H7 (cell line): ENCODE results near the gene CLN3. TPM values are rescaled to one million over a fixed set of nuclear protein-coding genes. Genes with fewer than 3 reads are reported as not detected.
"Not testable (repeated sequence)": the region's sequence is repeated elsewhere in the genome, so short reads cannot be mapped to it uniquely, and the experiment has no call there.

Source experiments
- DNase-seq: peaks from one replicate; pipeline ENCODE4 v3.0.0; 2012
- H3K27me3 ChIP-seq: 2 replicates; pipeline ENCODE4 v1.6.0; 2011; ENCODE audit warnings: mild to moderate bottlenecking, low read length; ENCODE audit not compliant: control insufficient read depth, insufficient read depth
- H3K36me3 ChIP-seq: replicated peaks from 2 replicates; pipeline ENCODE4 v1.5.1; 2011; ENCODE audit warnings: low read length; ENCODE audit not compliant: control insufficient read depth, insufficient read depth
- H3K4me3 ChIP-seq: 2 replicates; pipeline ENCODE4 v1.5.1; 2011; ENCODE audit warnings: low read depth, mild to moderate bottlenecking, control low read depth, low read length, moderate library complexity; ENCODE audit not compliant: insufficient read depth
- total RNA-seq: library from RNA; depleted of rRNA; stranded (reverse); fragments of >200 nt; shearing (Covaris generic); gene quantifications from 2 replicates; pipeline ENCODE4 v1.2.3, GENCODE V29; 2014

CLN3 gene
- total RNA-seq, 1 experiment from 2014 or later, result 23.0 TPM

DNA sequence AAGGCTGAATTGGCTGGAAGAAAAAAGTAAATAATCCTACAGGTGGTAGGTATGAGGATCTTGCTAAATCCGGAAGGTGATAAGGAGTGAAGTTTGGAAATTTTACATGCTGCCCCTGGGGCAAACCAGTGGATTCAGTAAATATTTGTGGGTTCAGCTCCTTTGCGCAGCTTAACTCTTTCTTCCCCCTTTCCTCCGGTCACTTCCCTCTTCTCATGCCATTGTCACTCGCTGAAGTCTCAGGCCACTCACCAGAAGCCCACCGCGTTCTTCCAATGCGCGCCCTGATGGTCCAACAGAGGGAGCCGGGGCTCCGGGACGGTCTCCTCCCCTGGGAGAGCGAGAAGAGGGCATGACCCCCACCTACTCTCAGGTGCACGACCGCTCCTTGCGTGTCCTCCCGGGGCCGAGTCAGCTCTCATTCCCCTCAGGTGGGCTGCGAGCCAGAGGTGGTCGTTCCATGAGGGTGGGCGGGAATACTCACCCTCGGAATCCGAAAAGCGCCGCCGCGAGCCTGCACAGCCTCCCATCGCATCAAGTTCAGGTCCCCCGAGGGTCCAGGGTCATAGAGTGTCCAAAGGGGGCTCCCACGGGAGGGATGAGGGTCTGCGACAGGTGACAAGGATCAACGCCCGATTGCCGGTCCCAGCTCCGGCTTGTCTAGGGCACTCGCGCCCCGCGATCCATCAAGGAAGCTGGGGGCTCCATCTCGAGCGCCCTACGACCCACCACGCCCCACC, 474 bp downstream of the CLN3 start:
- Histone ChIP-seq H3K4me3 (peak overlapping the region; percentile 89), H3K27me3 (no peaks in the 10 kb centered on the region; the same call in none of the 2 replicates), H3K36me3 (peaks cover 1% of the 10 kb centered on the region)
- DNase-seq, result peak; percentile 83

DNA sequence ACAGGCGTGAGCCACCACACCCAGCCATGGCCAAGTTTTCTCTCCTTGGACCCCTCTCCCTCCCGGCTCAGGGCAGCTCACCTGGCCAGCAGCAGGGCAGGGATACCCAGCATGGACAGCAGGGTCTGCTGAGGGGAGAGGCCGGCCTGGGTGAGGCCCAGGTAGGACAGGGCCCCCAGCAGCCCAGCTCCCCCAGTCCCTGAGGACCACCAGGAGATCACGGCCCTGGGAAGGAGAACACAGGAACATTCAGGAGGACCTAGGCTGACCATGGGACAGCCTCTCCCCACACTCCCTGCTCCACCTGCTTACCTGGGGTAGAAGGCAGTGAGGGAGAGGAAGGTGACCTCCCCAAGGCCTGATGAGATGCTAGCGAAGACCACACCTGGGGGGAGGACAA, 5.6 kb downstream of the CLN3 start:
- no peaks in the 10 kb centered on the region for H3K27me3 ChIP-seq
- peaks cover 1% of the 10 kb centered on the region for H3K36me3 ChIP-seq
- no peak for DNase-seq
- no peak overlapping the region for H3K4me3 ChIP-seq

DNA sequence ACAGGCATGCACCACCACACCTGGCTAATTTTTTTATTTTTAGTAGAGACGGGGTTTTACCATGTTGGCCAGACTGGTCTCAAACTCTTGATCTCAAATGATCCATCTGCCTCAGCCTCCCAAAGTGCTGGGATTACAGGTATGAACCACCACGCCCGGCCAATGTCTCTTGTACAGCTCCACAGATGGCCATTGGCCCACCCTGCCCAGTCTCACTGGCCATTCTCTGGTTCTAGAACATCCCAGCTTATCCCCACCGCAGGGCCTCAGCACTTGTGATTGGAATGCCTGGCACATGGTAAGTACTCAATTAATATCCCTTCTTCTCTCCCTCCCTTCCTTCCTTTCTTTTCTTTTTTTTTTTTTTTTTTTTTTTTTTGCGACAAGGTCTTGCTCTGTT, 8.5 kb downstream of the CLN3 start:
- DNase-seq, H3K36me3 ChIP-seq, H3K27me3 ChIP-seq, H3K4me3 ChIP-seq: not testable (repeated sequence)

DNA sequence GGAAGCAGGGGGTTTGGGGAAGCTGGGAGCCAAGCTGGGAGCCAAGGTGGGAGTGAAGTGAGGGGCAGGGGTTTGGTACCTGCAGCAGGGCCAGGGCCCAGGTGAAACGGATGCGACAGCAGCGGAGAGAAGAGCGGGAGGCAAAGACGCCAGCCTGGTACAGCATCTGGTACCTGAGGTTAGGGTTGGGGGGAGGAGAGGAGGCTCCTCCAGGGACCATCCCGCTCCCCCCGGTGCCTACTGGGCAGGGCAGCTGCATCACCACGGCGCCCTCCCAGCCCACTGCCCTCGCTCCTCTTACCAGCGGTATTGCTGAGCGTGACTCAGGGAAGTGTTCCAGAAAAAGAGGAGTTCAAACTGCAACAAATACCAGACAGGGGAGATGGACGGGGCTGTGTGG, 9.8 kb downstream of the CLN3 start:
- DNase-seq, result no peak
- Histone ChIP-seq H3K27me3 (no peaks in the 10 kb centered on the region), H3K4me3 (no peak overlapping the region), H3K36me3 (no peaks in the 10 kb centered on the region; the same call in none of the 2 replicates)

DNA sequence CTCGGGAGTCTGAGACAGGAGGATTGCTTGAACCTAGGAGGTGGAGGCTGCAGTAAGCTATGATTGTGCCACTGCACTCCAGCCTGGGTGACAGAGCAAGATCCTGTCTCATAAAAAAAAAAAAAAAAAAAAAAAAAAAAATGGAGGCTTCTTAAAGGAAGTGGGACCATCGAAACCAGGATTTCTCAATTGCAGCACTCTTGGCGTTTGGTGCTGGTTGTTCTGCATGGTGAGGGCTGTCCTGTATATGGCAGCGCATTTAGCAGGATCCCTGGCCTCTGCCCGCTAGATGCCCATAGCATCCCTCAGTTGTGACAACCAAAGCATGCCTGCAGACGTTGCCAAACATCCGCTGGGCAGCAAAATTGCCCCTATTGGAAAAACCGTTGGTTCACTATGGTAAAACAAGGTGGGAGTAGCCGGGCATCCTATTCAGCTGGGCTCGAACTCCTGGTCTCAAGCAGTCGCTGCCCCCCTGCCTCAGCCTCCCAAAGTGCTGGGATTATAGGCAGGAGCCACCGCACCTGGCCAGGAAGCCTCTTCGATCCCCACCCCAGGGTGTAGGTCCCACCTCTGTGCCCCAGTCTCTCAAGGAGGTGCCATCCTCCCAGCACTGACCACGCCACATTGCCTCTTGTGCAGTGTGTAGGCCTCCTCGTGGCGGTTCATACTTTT, 13.2 kb downstream of the CLN3 start:
- no peak for DNase-seq
- no peaks in the 10 kb centered on the region; the same call in 1 of the 2 replicates for H3K36me3 ChIP-seq
- H3K27me3 ChIP-seq, result no peaks in the 10 kb centered on the region
- no peak overlapping the region for H3K4me3 ChIP-seq

DNA sequence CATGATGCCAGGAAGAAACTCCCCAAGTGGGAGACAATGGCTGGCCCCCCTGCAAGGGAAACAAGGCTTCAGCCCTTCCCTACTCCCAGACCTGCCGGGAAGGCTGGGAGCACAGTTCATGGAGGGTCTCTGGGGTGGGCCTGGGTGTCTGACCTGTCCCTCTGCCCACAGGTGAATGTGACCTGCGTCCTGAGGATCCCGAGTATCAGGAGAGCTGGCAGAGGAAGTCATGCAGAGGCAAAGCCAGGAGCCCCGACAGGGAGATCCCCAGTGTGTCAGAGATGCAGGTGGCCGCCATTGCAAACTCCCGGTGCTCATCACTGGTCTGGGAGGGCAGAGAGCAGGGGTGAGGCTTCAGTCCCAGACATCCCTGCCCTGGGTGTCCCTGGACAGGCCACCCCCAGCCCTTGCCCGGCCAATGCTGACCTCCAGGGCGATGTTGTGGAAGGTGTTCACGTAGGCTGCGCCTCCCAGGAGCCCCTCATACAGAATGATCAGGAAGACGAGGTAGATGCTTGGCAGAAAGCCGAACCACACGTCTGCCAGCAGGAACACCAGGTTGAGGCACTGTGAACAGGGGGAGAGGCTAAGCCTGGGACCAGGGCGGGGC, 14.5 kb downstream of the CLN3 start:
- no peak for DNase-seq
- Histone ChIP-seq H3K27me3 (no peaks in the 10 kb centered on the region), H3K36me3 (no peaks in the 10 kb centered on the region; the same call in 1 of the 2 replicates), H3K4me3 (no peak overlapping the region)

DNA sequence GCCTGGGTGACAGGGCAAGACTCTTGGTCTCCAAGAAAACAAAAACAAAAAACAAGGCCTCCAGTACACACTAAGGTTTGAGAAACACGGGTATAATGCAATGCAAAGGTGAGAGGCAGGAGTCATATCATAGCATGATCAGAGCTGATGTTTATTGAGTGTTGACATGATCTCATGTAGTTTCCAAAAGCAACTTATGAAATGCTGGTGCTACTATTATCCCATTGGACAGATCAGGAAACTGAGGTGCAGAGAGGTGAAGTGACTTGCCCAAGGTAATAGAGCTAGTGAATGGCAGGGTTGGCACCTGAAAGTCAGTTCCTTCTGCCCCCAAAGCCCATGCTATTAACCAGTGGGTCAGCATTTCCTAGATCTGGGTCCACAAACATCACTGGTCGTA, 16.7 kb downstream of the CLN3 start:
- no peaks in the 10 kb centered on the region; the same call in 1 of the 2 replicates for H3K36me3 ChIP-seq
- no peak overlapping the region for H3K4me3 ChIP-seq
- H3K27me3 ChIP-seq, result no peaks in the 10 kb centered on the region
- DNase-seq, result no peak

DNA sequence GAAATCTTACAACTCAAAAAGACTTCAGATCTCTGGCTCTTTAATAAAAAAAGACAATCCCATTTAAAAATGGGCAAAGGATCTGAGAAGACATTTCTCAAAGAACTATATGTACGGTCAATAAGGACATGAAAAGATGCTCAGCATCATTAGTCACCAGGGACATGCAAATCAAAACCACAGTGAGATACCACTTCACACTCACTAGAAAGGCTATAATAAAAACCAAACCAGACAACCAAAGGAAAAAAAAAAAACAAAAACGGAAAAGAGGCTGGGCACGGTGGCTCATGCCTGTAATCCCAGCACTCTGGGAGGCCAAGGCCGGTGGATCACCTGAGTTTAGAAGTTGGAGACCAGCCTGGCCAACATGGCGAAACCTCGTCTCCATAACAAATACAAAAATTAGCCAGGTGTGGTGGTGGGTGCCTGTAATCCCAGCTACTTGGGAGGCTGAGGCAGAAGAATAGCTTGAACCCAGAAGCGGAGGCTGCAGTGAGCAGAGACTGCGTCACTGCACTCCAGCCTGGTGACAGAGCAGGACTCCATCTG, 18.1 kb downstream of the CLN3 start:
- H3K36me3 ChIP-seq, result no peaks in the 10 kb centered on the region; the same call in 1 of the 2 replicates
- DNase-seq, result no peak
- no peak overlapping the region for H3K4me3 ChIP-seq
- H3K27me3 ChIP-seq, result no peaks in the 10 kb centered on the region

DNA sequence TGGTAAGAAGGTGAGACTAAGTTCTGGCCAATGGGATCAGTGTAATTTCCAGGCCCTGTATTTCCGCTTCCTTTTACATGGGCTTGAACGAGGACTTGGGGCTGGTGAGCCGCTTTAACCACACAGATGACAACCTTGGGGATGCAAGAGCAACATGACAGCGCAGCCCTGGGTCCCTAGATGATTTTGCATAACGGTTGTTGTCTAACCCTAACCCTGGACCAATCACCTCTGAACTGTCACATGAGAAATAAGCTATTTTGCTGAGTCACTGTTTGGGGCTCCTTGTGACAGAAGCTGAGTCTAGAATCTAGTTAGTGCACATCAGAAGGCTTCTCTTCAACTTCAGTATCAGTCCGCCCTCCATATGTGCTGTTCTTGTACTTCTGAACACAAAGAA, 44.8 kb downstream of the CLN3 start:
- not testable (repeated sequence) for H3K4me3 ChIP-seq, H3K27me3 ChIP-seq, H3K36me3 ChIP-seq, DNase-seq

DNA sequence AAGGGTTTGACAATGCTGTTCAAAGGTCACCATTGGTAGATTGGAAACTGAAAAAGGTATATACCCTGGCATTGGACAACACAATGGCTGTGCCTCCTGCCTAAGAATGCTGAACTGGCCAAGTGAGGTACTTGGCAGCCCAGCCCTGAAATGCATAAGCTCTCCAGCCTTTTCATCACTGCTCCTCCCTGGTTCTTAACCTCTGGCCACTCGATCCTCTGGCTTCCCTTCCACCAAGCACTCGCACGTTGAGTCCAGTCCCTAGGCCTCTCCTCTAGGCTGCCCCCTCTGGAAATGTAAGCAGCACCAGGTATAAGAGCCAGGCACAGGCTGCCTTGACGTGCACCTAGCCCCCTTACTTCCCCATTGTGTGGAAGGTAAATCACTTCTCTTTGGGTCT, 45.5 kb downstream of the CLN3 start:
- H3K36me3 ChIP-seq, H3K27me3 ChIP-seq, H3K4me3 ChIP-seq, DNase-seq: not testable (repeated sequence)

DNA sequence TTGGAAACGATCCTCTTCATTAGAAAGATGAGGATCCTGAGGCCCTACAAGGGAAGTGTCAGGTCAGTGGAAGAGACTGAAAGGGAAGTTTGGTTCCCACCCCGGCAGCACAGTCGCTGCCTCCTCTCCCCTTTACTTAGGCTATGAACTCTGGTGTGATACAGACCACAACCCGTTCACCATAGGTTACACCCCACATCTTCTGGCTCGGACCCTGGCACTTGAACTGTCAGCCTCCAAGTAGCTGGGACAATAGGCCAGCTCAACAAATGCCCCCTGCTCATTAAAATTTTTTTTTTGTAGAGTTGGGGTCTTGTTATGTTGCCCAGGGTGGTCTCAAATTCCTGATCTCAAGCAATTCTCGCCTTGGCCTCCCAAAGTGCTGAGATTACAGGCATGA, 47.9 kb downstream of the CLN3 start:
- DNase-seq, H3K27me3 ChIP-seq, H3K36me3 ChIP-seq, H3K4me3 ChIP-seq: not testable (repeated sequence)

DNA sequence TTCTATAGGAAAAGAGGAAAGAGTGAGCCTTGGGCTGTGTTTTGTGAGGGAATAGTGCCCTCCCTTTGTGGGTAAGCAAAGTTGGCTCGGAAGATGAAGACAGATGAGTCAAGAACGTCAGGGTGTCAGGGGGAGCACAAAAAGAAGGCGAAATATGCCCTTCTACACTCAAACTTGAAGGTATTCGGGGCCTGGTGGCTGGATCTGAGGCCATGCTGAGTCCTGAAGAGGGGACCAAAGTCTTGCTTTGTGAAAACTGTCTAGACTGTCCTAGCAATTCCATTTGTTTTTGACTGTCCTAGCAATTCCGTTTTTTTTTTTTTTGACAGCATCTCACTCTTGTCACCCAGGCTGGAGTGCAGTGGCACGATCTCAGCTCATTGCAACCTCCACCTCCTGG, 53.0 kb downstream of the CLN3 start:
- not testable (repeated sequence) for H3K27me3 ChIP-seq, H3K4me3 ChIP-seq, H3K36me3 ChIP-seq, DNase-seq

DNA sequence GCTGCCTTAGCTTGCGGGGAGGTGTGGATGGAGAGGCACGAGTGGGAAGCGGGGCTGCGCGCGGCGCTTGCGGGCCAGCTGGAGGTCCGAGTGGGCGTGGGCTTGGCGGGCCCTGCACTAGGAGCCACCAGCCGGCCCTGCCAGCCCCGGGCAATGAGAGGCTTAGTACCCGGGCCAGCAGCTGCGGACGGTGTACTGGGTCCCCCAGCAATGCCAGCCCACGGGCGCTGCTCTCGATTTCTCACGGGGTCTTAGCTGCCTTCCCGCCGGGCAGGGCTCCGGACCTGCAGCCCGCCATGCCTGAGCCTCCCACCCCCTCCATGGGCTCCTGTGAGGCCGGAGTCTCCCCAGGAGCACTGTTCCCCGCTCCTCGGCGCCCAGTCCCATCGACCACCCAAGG, 56.5 kb downstream of the CLN3 start:
- not testable (repeated sequence) for H3K36me3 ChIP-seq, H3K4me3 ChIP-seq, H3K27me3 ChIP-seq, DNase-seq
